ENCODE data around the gene ACKR2. TPM values are rescaled to one million over a fixed set of nuclear protein-coding genes. Genes with fewer than 3 reads are reported as not detected.

Gene ACKR2
- total RNA-seq, 1 experiment from 2014 or later = not detected

GRCh38 chr3:42906070-42906847 is 97.0 kb downstream of the ACKR2 start, which contains the start of gene ZNF662:
ZNF662 (plus strand) TSS chr3:42906142; CDS start chr3:42908115, 1,973 bp downstream.
- no peaks in the 10 kb centered on the region for H3K9me3 ChIP-seq (ENCODE audit: control insufficient read depth, low read depth, low read length)
- Mint-ChIP-seq H3K9me3 (peaks cover 18 to 22% of the 10 kb centered on the region in 2 experiments), H3K27me3 (ENCODE audit: low read depth) (peaks cover 10% of the 10 kb centered on the region; the same call in 1 of the 2 replicates), H3K27ac (peak within 1 kb of the TSS in 1 of 3 experiments; percentile 55; a peak in 1 of 7 replicates), H3K4me1 (peaks cover 15 to 17% of the 10 kb centered on the region in 2 experiments), H3K36me3 (ENCODE audit: insufficient read depth in 1 of 3, low read depth in 3 of 3) (peaks cover 9 to 23% (median 11%) of the 10 kb centered on the region in 3 experiments), H3K4me3 (no peak within 1 kb of the TSS)
- no peaks in the 10 kb centered on the region for H3K79me2 ChIP-seq (ENCODE audit: insufficient read depth, low read length)
- TF ChIP-seq, protein P1, sequence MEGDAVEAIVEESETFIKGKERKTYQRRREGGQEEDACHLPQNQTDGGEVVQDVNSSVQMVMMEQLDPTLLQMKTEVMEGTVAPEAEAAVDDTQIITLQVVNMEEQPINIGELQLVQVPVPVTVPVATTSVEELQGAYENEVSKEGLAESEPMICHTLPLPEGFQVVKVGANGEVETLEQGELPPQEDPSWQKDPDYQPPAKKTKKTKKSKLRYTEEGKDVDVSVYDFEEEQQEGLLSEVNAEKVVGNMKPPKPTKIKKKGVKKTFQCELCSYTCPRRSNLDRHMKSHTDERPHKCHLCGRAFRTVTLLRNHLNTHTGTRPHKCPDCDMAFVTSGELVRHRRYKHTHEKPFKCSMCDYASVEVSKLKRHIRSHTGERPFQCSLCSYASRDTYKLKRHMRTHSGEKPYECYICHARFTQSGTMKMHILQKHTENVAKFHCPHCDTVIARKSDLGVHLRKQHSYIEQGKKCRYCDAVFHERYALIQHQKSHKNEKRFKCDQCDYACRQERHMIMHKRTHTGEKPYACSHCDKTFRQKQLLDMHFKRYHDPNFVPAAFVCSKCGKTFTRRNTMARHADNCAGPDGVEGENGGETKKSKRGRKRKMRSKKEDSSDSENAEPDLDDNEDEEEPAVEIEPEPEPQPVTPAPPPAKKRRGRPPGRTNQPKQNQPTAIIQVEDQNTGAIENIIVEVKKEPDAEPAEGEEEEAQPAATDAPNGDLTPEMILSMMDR (conservative IDR thresholded peaks at IDR 0.05) = no peak
- no peaks in the 10 kb centered on the region for H3K27me3 ChIP-seq (ENCODE audit: insufficient read depth, low read length)
- H2BK120ac ChIP-seq (ENCODE audit: low read depth, low read length, poor library complexity, severe bottlenecking) = no peak within 1 kb of the TSS
- no CpG with 5 or more reads among the region's 59 CpGs for WGBS (ENCODE audit: extremely low coverage, insufficient read length, low lambda C conversion rate)
- H2BK15ac ChIP-seq (ENCODE audit: low read depth, low read length) = no peak within 1 kb of the TSS
- no peaks in the 10 kb centered on the region for H3K4me1 ChIP-seq (ENCODE audit: insufficient read depth, low read length)
- H4K5ac ChIP-seq (ENCODE audit: insufficient read length, low read depth, low read length) = no peak within 1 kb of the TSS
- H2AFZ ChIP-seq (ENCODE audit: low read length) = no peak within 1 kb of the TSS
- H3K56ac ChIP-seq (ENCODE audit: insufficient read length, low read depth, low read length) = no peak within 1 kb of the TSS
- no peak within 1 kb of the TSS for H4K91ac ChIP-seq (ENCODE audit: insufficient read length, low read depth, low read length)
- no peak within 1 kb of the TSS for H3K4ac ChIP-seq (ENCODE audit: low read depth, low read length)
- no peak within 1 kb of the TSS for H3T11ph ChIP-seq (ENCODE audit: low read length)
- no peaks in the 10 kb centered on the region for H3K79me1 ChIP-seq (ENCODE audit: insufficient read depth, low read depth, low read length, poor library complexity, severe bottlenecking)
- H2AK5ac ChIP-seq (ENCODE audit: insufficient read length, low read length) = no peak within 1 kb of the TSS
- no peak within 1 kb of the TSS for H3K14ac ChIP-seq (ENCODE audit: insufficient read depth, low read length)
- no peaks in the 10 kb centered on the region for H3K23me2 ChIP-seq (ENCODE audit: insufficient read length, low read depth, low read length, poor library complexity, severe bottlenecking)
- no peak within 1 kb of the TSS for H3K18ac ChIP-seq (ENCODE audit: insufficient read length, low read depth, low read length)
- H3K9ac ChIP-seq (ENCODE audit: extremely low read depth, insufficient read length, low read length) = no peak within 1 kb of the TSS
- H2BK12ac ChIP-seq (ENCODE audit: insufficient read length, low read depth, low read length) = no peak within 1 kb of the TSS
- DNase-seq = peak; percentile 33
- no peak within 1 kb of the TSS for H4K8ac ChIP-seq (replicated peaks; ENCODE audit: insufficient read length, low read depth, low read length)
- no peak within 1 kb of the TSS for H2BK5ac ChIP-seq (ENCODE audit: insufficient read length, low read length)
- no peak within 1 kb of the TSS for H3K4me2 ChIP-seq (ENCODE audit: insufficient read depth, insufficient read length, low read length)
- no peaks in the 10 kb centered on the region for H4K20me1 ChIP-seq (ENCODE audit: control insufficient read depth, insufficient read depth, insufficient read length)
- no peak within 1 kb of the TSS for H3K27ac ChIP-seq (ENCODE audit: insufficient read length, low read depth, low read length)
- no peak within 1 kb of the TSS for H3K23ac ChIP-seq (ENCODE audit: insufficient read length, low read depth, low read length)
- H2BK20ac ChIP-seq (ENCODE audit: low read depth, low read length, poor library complexity, severe bottlenecking) = no peak within 1 kb of the TSS
